Suprapubic skin (tissue), 4 donors: Measurements from ENCODE around the gene LPO. TPM values are rescaled to one million over a fixed set of nuclear protein-coding genes. Genes with fewer than 3 reads are reported as not detected.

ENCODE experiments used
- DNase-seq, 2 donors: peaks; one replicate each; pipeline ENCODE4 v3.0.0-alpha.2; 2019; ENCODE audit warnings: low spot score in 2 of 2
- H3K27ac ChIP-seq: fragments of 200-600 bp; sonication (generic); one replicate; pipeline ENCODE4 v1.5.1; 2019
- H3K27me3 ChIP-seq: fragments of 200-600 bp; sonication (generic); one replicate; pipeline ENCODE4 v1.5.1; 2019
- H3K36me3 ChIP-seq: fragments of 200-600 bp; sonication (generic); one replicate; pipeline ENCODE4 v1.5.1; 2019
- H3K4me1 ChIP-seq: fragments of 200-600 bp; sonication (generic); one replicate; pipeline ENCODE4 v1.5.1; 2019
- H3K4me3 ChIP-seq: fragments of 200-600 bp; sonication (generic); one replicate; pipeline ENCODE4 v1.5.1; 2019; ENCODE audit warnings: mild to moderate bottlenecking
- H3K9me3 ChIP-seq: fragments of 200-600 bp; sonication (generic); one replicate; pipeline ENCODE4 v1.5.1; 2019
- CTCF ChIP-seq, 2 donors: fragments of 200-600 bp in 1 of 2; fragments of 450-650 bp in 1 of 2; sonication (generic) in 1 of 2; IDR thresholded peaks; one replicate each; pipeline ENCODE4 v1.5.1; 2016 to 2019; ENCODE audit warnings: antibody characterized with exemption in 2 of 2, mild to moderate bottlenecking in 1 of 2, moderate library complexity in 1 of 2
- EP300 ChIP-seq: sonication (generic); formaldehyde crosslinking; IDR thresholded peaks from one replicate; pipeline ENCODE4 v1.6.1; 2017; ENCODE audit warnings: antibody characterized with exemption
- POLR2A ChIP-seq, 2 donors: fragments of 450-650 bp; IDR thresholded peaks; one replicate each; pipeline ENCODE4 v1.6.1; 2017; ENCODE audit warnings: antibody characterized with exemption in 2 of 2, mild to moderate bottlenecking in 2 of 2, moderate library complexity in 2 of 2
- POLR2AphosphoS5 ChIP-seq, 3 donors: sonication (generic); formaldehyde crosslinking; IDR thresholded peaks; one replicate each; pipeline ENCODE4 v1.6.1; 2017; ENCODE audit warnings: antibody characterized with exemption in 3 of 3
- WGBS: methylation state at CpG from one replicate; pipeline ENCODE4 v1.1.5; 2018; 5-methylcytosine and 5-hydroxymethylcytosine counted together
- total RNA-seq, 4 donors: library from RNA; depleted of rRNA; stranded (reverse); fragments of >200 nt; gene quantifications; one replicate each; pipeline ENCODE4 v1.1.0, GENCODE V29; 2016

Gene LPO
- total RNA-seq, 4 donors from 2014 or later, result 0.19 to 0.23 TPM; not detected in 2

GRCh38 chr17:58229384-58229783 is 9.0 kb upstream of the LPO start:
- WGBS, result 55% methylated on average over 1 of the region's 1 CpG
- peaks cover 5% of the 10 kb centered on the region for H3K27me3 ChIP-seq
- TF ChIP-seq POLR2A (IDR thresholded peaks at IDR 0.05), result no peak
- no peak for TF ChIP-seq CTCF (IDR thresholded peaks at IDR 0.05)
- no peak for TF ChIP-seq EP300
- no peak for TF ChIP-seq POLR2AphosphoS5 (IDR thresholded peaks at IDR 0.05)

DNA sequence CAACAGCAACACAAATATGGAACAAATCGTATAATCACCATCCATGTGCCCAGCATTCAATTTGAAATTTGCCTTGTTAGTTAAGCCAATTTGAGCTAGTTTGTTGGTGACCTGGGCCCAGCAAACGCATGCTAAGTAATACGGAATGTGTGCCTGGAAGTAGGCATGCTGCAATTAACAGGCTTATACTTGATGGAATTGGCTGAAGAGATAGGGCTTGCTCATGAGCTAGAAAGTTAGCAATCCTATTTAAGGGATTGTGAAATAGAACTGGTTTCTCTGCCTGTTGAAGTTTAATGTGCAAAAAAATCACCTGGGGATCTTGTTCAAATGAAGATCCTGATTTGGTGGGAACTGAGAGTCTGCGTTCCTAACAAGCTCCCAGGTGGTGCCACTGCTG is 8.5 kb upstream of the LPO start:
- no peaks in the 10 kb centered on the region for H3K36me3 ChIP-seq
- no peak overlapping the region for H3K27ac ChIP-seq
- no peaks in the 10 kb centered on the region for H3K9me3 ChIP-seq
- 66% methylated on average over 4 of the region's 4 CpGs for WGBS
- no peak overlapping the region for H3K4me3 ChIP-seq
- no peak for DNase-seq
- TF ChIP-seq CTCF (IDR thresholded peaks at IDR 0.05), result no peak
- H3K27me3 ChIP-seq, result peaks cover 5% of the 10 kb centered on the region
- H3K4me1 ChIP-seq, result no peaks in the 10 kb centered on the region

More at GRCh38 chr17:58229384-58229783, 9.0 kb upstream of the LPO start:
- Histone ChIP-seq H3K4me1 (no peaks in the 10 kb centered on the region), H3K36me3 (no peaks in the 10 kb centered on the region), H3K4me3 (no peak overlapping the region), H3K27ac (no peak overlapping the region), H3K9me3 (no peaks in the 10 kb centered on the region)
- DNase-seq, result no peak

GRCh38 chr17:58231641-58232040 is 6.7 kb upstream of the LPO start:
- Histone ChIP-seq H3K27me3 (peaks cover 5% of the 10 kb centered on the region), H3K4me3 (no peak overlapping the region), H3K9me3 (no peaks in the 10 kb centered on the region), H3K4me1 (peaks cover 5% of the 10 kb centered on the region), H3K36me3 (no peaks in the 10 kb centered on the region), H3K27ac (no peak overlapping the region)
- 29% methylated on average over 2 of the region's 2 CpGs for WGBS
- no peak for TF ChIP-seq EP300
- TF ChIP-seq POLR2AphosphoS5 (IDR thresholded peaks at IDR 0.05), result no peak
- TF ChIP-seq POLR2A (IDR thresholded peaks at IDR 0.05), result no peak
- TF ChIP-seq CTCF (IDR thresholded peaks at IDR 0.05), result no peak
- DNase-seq, result no peak

- Histone ChIP-seq H3K36me3 (no peaks in the 10 kb centered on the region), H3K4me1 (peaks cover 5% of the 10 kb centered on the region), H3K27me3 (peaks cover 7% of the 10 kb centered on the region), H3K27ac (no peak overlapping the region), H3K4me3 (no peak overlapping the region), H3K9me3 (no peaks in the 10 kb centered on the region)
- DNase-seq, result no peak
- no peak for TF ChIP-seq EP300
- no peak for TF ChIP-seq POLR2AphosphoS5 (IDR thresholded peaks at IDR 0.05)
- TF ChIP-seq CTCF (IDR thresholded peaks at IDR 0.05), result no peak
- TF ChIP-seq POLR2A (IDR thresholded peaks at IDR 0.05), result no peak
- 60% methylated on average over 12 of the region's 12 CpGs for WGBS
Observed at GRCh38 chr17:58232707-58233156, 5.7 kb upstream of the LPO start.

DNA sequence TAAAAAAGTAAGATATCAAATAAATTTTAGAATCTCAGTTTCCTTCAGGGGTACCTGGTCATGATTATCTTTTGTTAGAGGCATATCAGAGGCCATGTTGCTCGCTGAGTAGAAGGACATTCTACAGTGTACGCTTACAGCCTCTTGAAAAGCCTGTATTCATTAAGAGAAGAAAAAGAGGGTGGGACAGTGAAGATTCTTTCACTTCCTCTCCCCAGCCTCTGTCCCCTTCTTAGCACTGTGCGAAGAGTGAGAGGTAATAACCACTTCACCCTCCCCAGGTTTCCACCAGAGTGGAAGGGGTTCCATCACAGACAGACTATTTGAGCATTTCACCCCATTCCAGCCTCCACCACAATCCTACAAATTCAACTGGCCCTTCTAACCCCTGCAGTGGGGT is 4.8 kb upstream of the LPO start:
- Histone ChIP-seq H3K36me3 (no peaks in the 10 kb centered on the region), H3K27ac (no peak overlapping the region), H3K4me3 (no peak overlapping the region), H3K4me1 (peaks cover 5% of the 10 kb centered on the region), H3K9me3 (no peaks in the 10 kb centered on the region), H3K27me3 (peaks cover 8% of the 10 kb centered on the region)
- 65% methylated on average over 3 of the region's 3 CpGs for WGBS
- TF ChIP-seq POLR2AphosphoS5 (IDR thresholded peaks at IDR 0.05) (no peak), EP300 (no peak), CTCF (IDR thresholded peaks at IDR 0.05) (no peak), POLR2A (IDR thresholded peaks at IDR 0.05) (no peak)
- no peak for DNase-seq
